BJ (cell line): ENCODE measurements around the gene DUS2. TPM values are rescaled to one million over a fixed set of nuclear protein-coding genes. Genes with fewer than 3 reads are reported as not detected.

ENCODE experiments used
- CTCF ChIA-PET: fragments of 350-600 bp; formaldehyde crosslinking; extraction: SDS; loops from one replicate; lab custom pipeline; 2021; ENCODE audit warnings: antibody characterized with exemption, inconsistent platforms; lab: Yijun Ruan, JAX
- POLR2A ChIA-PET: fragments of 300-600 bp; sonication (Branson Sonifier 250); formaldehyde crosslinking; extraction: SDS; loops from one replicate; lab custom pipeline; 2021; ENCODE audit warnings: antibody characterized with exemption; lab: Charles Lee
- DNase-seq: peaks from one replicate; pipeline ENCODE4 v3.0.0-alpha.2; 2011; ENCODE audit warnings: low read depth
- H3K27me3 ChIP-seq: 2 replicates; pipeline ENCODE4 v1.6.0; 2011; ENCODE audit warnings: low read length; ENCODE audit not compliant: control insufficient read depth, insufficient read depth
- H3K36me3 ChIP-seq: 2 replicates; pipeline ENCODE4 v1.5.1; 2011; ENCODE audit warnings: low read length; ENCODE audit not compliant: control insufficient read depth, insufficient read depth
- H3K4me3 ChIP-seq: 2 replicates; pipeline ENCODE4 v1.5.1; 2011; ENCODE audit warnings: low read depth, mild to moderate bottlenecking, control low read depth, low read length
- CTCF ChIP-seq: IDR thresholded peaks from 2 replicates; pipeline ENCODE4 v1.5.1; 2011; ENCODE audit warnings: low read depth, mild to moderate bottlenecking, control low read depth, inconsistent platforms, low read length, moderate library complexity; ENCODE audit not compliant: insufficient read depth
- polyA plus RNA-seq: library from polyadenylated mRNA; depleted of rRNA; stranded (reverse); fragments of >200 nt; gene quantifications from 2 replicates; pipeline ENCODE4 v1.2.3, GENCODE V29; 2011

The DUS2 gene
- polyA plus RNA-seq, 1 experiment = 18.3 TPM

DNA sequence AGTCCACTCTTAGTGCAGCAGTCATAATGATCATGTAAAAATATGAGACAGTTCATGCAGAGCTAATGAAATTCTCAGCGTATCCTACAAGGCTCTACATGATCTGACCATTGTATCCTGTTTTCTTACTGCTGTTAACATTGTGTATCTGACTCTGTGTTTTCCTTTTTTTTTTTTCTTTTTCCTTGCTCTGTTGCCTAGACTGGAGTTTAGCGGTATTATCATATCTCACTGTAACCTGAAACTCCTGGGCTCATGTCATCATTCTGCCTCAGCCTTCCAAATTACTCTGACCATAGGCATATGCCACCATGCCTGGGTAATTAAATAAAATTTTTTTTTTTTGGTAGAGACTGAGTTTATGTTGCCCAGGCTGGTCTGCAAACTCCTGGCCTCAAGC lies 12.1 kb downstream of the DUS2 start:
- ChIA-PET CTCF (no interaction called here), POLR2A (no interaction called here)

GRCh38 chr16:68037841-68038597 lies 14.9 kb downstream of the DUS2 start:
- no peak for TF ChIP-seq CTCF
- POLR2A ChIA-PET = no interaction called here
- Histone ChIP-seq H3K27me3 (no peaks in the 10 kb centered on the region), H3K36me3 (no peaks in the 10 kb centered on the region), H3K4me3 (no peak overlapping the region)
- CTCF ChIA-PET = interaction anchor here (0.9 to 3.1 kb wide), 3 partner anchors 10 to 27 kb away, joined by 4 to 19 read pairs (median 4); partner anchors contain the start of genes DDX28 and DUS2
- no peak for DNase-seq

More for the DNA sequence above, 12.1 kb downstream of the DUS2 start:
- Histone ChIP-seq H3K4me3 (no peak overlapping the region), H3K27me3 (no peaks in the 10 kb centered on the region), H3K36me3 (no peaks in the 10 kb centered on the region)
- DNase-seq = no peak
- TF ChIP-seq CTCF = no peak

GRCh38 chr16:68040506-68041288 lies 17.6 kb downstream of the DUS2 start:
- peak; percentile 85 for TF ChIP-seq CTCF
- H3K36me3 ChIP-seq = no peaks in the 10 kb centered on the region; the same call in 1 of the 2 replicates
- no peak for DNase-seq
- ChIA-PET CTCF (interaction anchor here (0.6 to 3.1 kb wide), 37 partner anchors 9 to 520 kb away, joined by 3 to 29 read pairs (median 5); partner anchors contain the start of genes DDX28, DPEP2, DUS2 and NRN1L), POLR2A (interaction anchor here (0.6 kb wide), 1 partner anchor 18 kb away, joined by 3 read pairs; the partner anchor contains the start of genes DDX28 and DUS2)
- no peaks in the 10 kb centered on the region for H3K27me3 ChIP-seq
- H3K4me3 ChIP-seq = no peak overlapping the region

- no peak overlapping the region for H3K4me3 ChIP-seq
- DNase-seq = no peak
- no peaks in the 10 kb centered on the region for H3K27me3 ChIP-seq
- POLR2A ChIA-PET = no interaction called here
- CTCF ChIA-PET = interaction anchor here (0.8 to 2.8 kb wide), 6 partner anchors 13 to 226 kb away, joined by 3 to 29 read pairs (median 12); partner anchors contain the start of gene NRN1L
- TF ChIP-seq CTCF = no peak
- no peaks in the 10 kb centered on the region; the same call in 1 of the 2 replicates for H3K36me3 ChIP-seq
These were observed 18.7 kb downstream of the DUS2 start for GRCh38 chr16:68041783-68042182.

DNA sequence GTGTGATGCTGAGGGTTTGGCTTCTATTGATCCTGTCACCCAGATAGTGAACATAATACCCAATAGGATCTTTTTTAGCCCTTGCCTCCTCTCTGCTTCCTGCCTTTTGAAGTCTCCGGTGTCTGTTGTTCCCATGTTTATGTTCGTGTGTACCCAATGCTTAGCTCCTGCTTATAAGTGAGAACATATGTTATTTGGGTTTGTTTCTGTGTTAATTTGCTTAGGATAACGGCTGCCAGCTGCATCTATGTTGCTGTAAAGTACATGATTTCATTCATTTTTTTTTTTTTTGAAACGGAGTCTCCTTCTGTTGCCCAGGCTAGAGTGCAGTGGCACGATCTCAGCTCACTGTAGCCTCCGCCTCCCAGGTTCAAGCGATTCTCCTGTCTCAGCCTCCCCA lies 23.0 kb downstream of the DUS2 start:
- Histone ChIP-seq H3K4me3 (no peak overlapping the region), H3K27me3 (no peaks in the 10 kb centered on the region), H3K36me3 (peaks cover 4% of the 10 kb centered on the region)
- POLR2A ChIA-PET = no interaction called here
- no peak for DNase-seq
- CTCF ChIA-PET = interaction anchor here (0.7 to 0.8 kb wide), 2 partner anchors 10 kb away, joined by 3 read pairs; no protein-coding TSS in a partner anchor
- TF ChIP-seq CTCF = no peak
